BJ (cell line): ENCODE measurements around the gene CARMIL1. TPM values are rescaled to one million over a fixed set of nuclear protein-coding genes. Genes with fewer than 3 reads are reported as not detected.

ENCODE experiments used
- CTCF ChIA-PET: fragments of 350-600 bp; formaldehyde crosslinking; extraction: SDS; loops from one replicate; lab custom pipeline; 2021; ENCODE audit warnings: antibody characterized with exemption, inconsistent platforms; lab: Yijun Ruan, JAX
- POLR2A ChIA-PET: fragments of 300-600 bp; sonication (Branson Sonifier 250); formaldehyde crosslinking; extraction: SDS; loops from one replicate; lab custom pipeline; 2021; ENCODE audit warnings: antibody characterized with exemption; lab: Charles Lee
- DNase-seq: peaks from one replicate; pipeline ENCODE4 v3.0.0-alpha.2; 2011; ENCODE audit warnings: low read depth
- H3K27me3 ChIP-seq: 2 replicates; pipeline ENCODE4 v1.6.0; 2011; ENCODE audit warnings: low read length; ENCODE audit not compliant: control insufficient read depth, insufficient read depth
- H3K36me3 ChIP-seq: 2 replicates; pipeline ENCODE4 v1.5.1; 2011; ENCODE audit warnings: low read length; ENCODE audit not compliant: control insufficient read depth, insufficient read depth
- H3K4me3 ChIP-seq: 2 replicates; pipeline ENCODE4 v1.5.1; 2011; ENCODE audit warnings: low read depth, mild to moderate bottlenecking, control low read depth, low read length
- polyA plus RNA-seq: library from polyadenylated mRNA; depleted of rRNA; stranded (reverse); fragments of >200 nt; gene quantifications from 2 replicates; pipeline ENCODE4 v1.2.3, GENCODE V29; 2011
- TF ChIP-seq, protein P1 (sequence below): IDR thresholded peaks from 2 replicates; pipeline ENCODE4 v1.5.1; 2011; ENCODE audit warnings: low read depth, mild to moderate bottlenecking, control low read depth, inconsistent platforms, low read length, moderate library complexity; ENCODE audit not compliant: insufficient read depth

CARMIL1 gene
- polyA plus RNA-seq, 1 experiment, result 3.7 TPM

DNA sequence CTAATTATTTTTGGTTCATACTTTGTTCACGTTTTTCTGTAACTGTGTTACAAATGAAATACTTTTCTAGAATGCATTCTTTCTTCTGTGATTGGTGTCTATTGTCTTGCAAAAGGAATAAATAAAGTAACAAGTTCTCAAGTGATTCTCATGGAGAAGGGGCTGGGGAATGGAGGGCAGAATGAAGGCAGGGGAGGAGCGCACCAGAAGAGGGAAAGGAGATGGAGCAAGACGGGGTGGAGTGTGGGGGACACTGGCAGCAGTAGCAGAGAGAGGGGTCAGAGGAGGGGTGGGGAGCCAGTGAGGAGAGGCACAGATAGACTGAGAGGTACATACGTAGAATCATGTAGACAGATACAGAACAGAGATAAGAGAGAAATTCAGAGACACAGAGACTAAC, 136.5 kb downstream of the CARMIL1 start:
- CTCF ChIA-PET, result interaction anchor here (0.7 to 1.0 kb wide), 3 partner anchors 8 to 154 kb away, joined by 3 read pairs; no protein-coding TSS in a partner anchor
- H3K27me3 ChIP-seq, result no peaks in the 10 kb centered on the region

DNA sequence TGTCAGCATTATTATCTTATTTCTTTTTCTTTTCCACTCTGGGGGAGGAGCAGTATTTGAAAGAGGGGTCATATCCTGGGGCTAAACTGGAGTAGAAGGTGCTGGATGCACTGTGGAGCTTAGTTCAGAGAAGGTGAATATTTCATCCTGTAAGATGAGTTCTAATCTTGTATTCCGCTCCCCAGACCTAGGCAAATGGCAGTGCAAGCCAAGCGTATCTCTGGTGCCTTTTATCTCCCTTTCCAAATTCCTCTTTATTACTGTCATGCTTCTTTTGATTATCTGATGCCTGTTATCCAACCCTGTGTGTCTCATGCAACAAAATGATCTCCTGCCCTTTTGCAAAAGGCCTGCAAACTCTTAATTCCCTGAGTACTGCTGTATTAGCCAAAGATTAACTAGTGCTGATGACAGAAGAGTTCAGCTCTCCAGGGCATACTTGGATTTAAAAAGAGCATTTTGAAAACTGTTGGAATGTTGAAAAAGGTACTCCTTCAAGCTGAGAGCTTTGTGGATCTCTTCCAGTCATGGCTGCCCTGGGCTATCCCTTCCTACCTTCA, 138.0 kb downstream of the CARMIL1 start:
- POLR2A ChIA-PET, result no interaction called here
- Histone ChIP-seq H3K4me3 (no peak overlapping the region), H3K27me3 (no peaks in the 10 kb centered on the region), H3K36me3 (no peaks in the 10 kb centered on the region)
- TF ChIP-seq, protein P1, sequence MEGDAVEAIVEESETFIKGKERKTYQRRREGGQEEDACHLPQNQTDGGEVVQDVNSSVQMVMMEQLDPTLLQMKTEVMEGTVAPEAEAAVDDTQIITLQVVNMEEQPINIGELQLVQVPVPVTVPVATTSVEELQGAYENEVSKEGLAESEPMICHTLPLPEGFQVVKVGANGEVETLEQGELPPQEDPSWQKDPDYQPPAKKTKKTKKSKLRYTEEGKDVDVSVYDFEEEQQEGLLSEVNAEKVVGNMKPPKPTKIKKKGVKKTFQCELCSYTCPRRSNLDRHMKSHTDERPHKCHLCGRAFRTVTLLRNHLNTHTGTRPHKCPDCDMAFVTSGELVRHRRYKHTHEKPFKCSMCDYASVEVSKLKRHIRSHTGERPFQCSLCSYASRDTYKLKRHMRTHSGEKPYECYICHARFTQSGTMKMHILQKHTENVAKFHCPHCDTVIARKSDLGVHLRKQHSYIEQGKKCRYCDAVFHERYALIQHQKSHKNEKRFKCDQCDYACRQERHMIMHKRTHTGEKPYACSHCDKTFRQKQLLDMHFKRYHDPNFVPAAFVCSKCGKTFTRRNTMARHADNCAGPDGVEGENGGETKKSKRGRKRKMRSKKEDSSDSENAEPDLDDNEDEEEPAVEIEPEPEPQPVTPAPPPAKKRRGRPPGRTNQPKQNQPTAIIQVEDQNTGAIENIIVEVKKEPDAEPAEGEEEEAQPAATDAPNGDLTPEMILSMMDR, result no peak
- DNase-seq, result no peak
- CTCF ChIA-PET, result no interaction called here

More for the DNA sequence above, 136.5 kb downstream of the CARMIL1 start:
- TF ChIP-seq, protein P1, result no peak
- no peak for DNase-seq
- POLR2A ChIA-PET, result no interaction called here
- Histone ChIP-seq H3K36me3 (no peaks in the 10 kb centered on the region), H3K4me3 (no peak overlapping the region)

DNA sequence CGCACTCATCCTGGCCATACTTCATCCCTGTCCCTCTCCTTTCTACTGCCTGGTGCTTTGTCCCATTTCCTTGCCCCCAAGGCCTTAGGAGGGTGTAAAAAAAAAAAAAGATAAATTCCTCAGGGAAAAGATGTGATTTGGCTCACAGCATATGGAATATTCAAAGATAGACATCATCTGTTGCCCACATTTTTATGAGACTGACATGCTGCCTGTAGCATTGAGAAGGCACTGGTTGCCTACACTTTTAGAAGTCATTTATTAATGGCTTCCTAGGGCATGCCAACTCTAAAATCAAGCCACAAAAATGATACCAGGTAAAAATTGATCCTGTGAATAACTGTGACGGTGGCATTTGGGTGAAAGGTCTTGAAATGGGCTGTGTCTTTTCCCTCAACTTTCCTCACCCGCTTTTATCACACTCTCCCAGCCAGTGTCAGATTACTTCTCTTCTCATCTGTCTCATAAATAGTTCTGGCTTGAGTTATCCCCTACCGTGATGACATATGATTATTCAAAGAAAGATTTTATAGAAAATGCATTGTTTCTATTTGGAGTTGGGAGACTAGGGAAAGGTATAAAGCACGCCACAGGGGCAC, 139.4 kb downstream of the CARMIL1 start:
- no peaks in the 10 kb centered on the region for H3K27me3 ChIP-seq
- H3K36me3 ChIP-seq, result no peaks in the 10 kb centered on the region
- no peak overlapping the region for H3K4me3 ChIP-seq
- CTCF ChIA-PET, result interaction anchor here (1.5 kb wide), 1 partner anchor 139 kb away, joined by 3 read pairs; the partner anchor contains the start of gene CARMIL1
- TF ChIP-seq, protein P1, result no peak
- POLR2A ChIA-PET, result no interaction called here
- no peak for DNase-seq

DNA sequence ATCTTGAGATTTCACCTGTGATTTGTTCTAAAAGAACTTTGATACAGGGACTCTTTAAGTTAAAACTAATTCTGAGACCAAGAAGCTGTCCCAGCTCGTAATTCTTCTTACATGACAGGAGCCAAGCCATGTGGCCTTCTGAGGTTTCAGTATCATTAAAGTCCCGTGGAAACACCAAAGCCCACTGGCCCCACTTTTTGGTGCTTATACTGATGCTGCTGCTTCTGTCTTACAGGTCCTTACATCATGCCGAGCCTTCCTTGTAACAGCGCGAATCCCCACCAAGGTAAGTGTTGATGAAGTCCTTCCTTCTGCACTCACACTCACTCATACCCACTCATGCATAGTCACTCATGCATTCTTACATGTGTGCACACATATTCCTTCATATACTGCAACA, 140.7 kb downstream of the CARMIL1 start:
- POLR2A ChIA-PET, result no interaction called here
- Histone ChIP-seq H3K36me3 (no peaks in the 10 kb centered on the region), H3K27me3 (no peaks in the 10 kb centered on the region), H3K4me3 (no peak overlapping the region)
- CTCF ChIA-PET, result no interaction called here
- no peak for DNase-seq
- TF ChIP-seq, protein P1, result no peak

- no peak for DNase-seq
- TF ChIP-seq, protein P1, result no peak
- no peaks in the 10 kb centered on the region for H3K36me3 ChIP-seq
- POLR2A ChIA-PET, result no interaction called here
- H3K27me3 ChIP-seq, result no peaks in the 10 kb centered on the region
- no peak overlapping the region for H3K4me3 ChIP-seq
- CTCF ChIA-PET, result no interaction called here
These were observed 144.2 kb downstream of the CARMIL1 start for GRCh38 chr6:25423358-25423757.
